HG03103 (cell line): ENCODE measurements around the gene GBP1.
A peak's percentile ranks its signal among the peaks of the same experiment; 100 is the strongest.
"Not testable (repeated sequence)": the region's sequence is repeated elsewhere in the genome, so short reads cannot be mapped to it uniquely, and the experiment has no call there.

Experiments used
- ATAC-seq: cut with Tn5 transposase; IDR thresholded peaks from one replicate; pipeline ENCODE4 v1.9.1; 2021; ENCODE audit warnings: low read depth; ENCODE audit not compliant: unreplicated experiment

Gene GBP1

DNA sequence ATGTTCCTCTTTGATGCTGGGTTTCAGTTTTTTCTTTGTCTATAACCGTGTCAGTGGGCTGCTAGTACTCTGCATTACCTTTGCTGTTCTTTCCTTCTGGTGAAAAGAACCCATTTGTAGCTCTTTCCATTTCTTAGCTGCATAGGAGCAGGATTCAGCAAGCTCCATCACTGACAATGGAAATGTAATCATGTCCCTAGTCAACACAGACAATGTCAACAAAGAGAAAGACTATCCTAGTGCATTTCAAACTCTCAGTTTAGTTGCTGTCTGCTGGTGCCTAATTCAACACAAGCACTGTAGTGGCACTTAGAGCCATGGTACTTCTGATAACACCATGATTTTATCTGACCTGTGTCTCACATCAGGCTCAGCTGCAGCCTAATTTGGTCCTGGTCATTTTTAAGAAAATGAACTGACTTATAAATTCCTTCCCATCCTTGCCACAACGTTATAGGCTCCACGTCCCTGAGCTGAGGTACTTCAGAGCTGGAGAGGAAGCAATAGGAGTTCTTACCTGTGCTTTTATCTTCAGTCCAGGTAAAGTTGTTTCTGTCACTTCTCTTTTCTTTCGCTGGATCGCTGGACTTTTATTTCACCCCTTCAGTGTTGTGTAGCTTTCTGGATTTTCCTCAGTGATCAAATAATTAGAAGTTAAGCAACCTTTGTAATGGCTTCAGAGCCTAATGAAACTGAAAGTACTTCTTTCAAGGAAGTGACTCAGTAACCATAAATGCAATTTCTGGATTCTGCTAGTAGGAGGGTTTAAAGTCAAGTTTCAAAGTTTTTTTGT lies 42.6 kb downstream of the GBP1 start, which contains the start of gene GBP3:
GBP3 (minus strand) TSS at position 700 of the 793 bp plus-strand sequence. CDS start 2,145 bp downstream, outside the sequence.
- peak; percentile 78 for ATAC-seq

DNA sequence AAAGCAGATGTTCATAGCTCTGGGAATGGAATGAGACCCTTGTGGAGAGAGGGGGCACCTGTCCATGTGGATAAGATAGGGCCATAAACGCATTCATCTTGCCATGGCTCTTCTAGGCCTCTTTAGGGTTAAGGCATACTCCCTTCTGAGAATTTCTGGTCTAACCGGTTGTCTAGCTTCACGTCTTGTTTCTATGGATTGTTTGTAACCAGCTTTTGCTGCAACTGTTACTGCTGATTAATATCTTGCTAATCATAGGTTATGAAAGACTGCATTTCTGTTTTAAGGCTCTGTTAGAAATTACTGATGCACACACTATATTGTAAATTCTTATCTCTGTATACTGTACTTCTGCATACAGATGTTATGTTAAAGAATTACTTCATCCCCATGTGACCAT lies 46.7 kb downstream of the GBP1 start:
- not testable (repeated sequence) for ATAC-seq

DNA sequence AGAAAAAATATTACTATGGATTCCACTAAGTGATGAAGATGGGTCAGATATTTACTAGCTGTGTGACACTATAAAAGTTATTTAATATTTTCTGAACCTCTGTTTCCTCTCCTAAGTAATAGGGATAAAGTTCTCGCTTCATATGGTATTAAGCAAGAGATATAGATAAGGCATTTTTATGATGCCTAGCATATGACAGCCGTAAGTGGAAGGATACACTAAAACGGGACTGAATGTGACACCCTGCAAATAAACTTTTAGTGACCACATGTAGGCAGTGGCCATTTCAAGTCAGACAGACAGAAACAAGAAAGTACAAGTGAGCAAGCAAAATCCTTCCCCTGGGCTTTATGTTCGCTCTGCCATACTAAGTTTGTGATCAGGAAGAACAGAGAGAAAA lies 56.5 kb downstream of the GBP1 start:
- ATAC-seq, result no peak

DNA sequence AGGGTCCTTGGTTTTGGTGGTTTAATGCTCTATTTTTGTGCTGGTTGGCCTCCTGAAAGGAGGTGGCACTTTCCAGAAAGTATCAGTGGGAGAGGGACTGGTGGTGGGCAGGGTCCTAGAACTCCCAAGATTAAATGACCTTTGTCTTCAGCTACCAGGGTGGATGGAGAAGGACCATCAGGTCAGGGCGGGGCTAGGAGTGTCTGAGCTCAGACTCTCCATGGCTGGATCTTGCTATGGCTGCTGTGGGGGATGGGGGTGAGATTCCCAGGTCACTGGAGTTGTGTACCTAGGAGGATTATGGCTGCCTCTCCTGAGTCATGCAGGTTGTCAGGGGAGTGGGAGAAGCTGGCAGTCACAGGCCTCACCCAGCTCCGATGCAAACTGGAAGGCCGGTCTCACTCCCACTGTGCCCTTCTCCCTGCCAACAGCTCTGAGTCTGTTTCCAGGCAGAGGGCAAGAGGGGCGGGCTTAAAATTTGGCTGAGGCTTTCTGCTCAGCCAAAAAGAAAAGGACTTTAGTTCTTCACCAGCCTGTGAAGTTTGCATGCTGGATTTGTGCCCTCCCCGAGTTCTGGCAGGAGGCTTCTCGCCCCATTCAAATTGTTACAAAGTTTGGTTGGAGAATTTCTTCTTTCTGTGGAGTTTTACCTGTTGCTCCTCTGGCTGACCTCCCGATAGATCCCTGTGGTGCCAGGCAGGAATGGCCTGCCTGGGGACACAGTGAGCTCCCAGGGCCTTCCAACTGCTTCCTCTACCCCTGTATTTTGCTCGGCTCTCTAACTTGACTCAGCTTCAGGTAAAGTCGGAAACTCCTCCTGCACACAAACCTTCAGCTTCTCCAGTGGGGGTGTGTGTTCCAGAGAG lies 59.5 kb downstream of the GBP1 start:
- no peak for ATAC-seq
